D721Med (cell line): ENCODE results near the gene CEP83.

Source experiments
- DNase-seq: peaks from one replicate; pipeline ENCODE4 v3.0.0; 2011; ENCODE audit warnings: low spot score; ENCODE audit not compliant: insufficient read length
- FAIRE-seq: peaks from 2 replicates; lab custom pipeline; 2011; peaks lifted over from hg19 to GRCh38; lab: Jason Lieb, UNC
- CTCF ChIP-seq: IDR thresholded peaks from 2 replicates; pipeline ENCODE4 v1.5.1; 2012; ENCODE audit warnings: mild to moderate bottlenecking, control low read depth; ENCODE audit not compliant: insufficient read depth; ENCODE audit errors: missing control alignments

CEP83 gene

GRCh38 chr12:94269316-94269999 lies 190.2 kb downstream of the CEP83 start:
- no peak for TF ChIP-seq CTCF
- no peak for FAIRE-seq
- no peak for DNase-seq

DNA sequence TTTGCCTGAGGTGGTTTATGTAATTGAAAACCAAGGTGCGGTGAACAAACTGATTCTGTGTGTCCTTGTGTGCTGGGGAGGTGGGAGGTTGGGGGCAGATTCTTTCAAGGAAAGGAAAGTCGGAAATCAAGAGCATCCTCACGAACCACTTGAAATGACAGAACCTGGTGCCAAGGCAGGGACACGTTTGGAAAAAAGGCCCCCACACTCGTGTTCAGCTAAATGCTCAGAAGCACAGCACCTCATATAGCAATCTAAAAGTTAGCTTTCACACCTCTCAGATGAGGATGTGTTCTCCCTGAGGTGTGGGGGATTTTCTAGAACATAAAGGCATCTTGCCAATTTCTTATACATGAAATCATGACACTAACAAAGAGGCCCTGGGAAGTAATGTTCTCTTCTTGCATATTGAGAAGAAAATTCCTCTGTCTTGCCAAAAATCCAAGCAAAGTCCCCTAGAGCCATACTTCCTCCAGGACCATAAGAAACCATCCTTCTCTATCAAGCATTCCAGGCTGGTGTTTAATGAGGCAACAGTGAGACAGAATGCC lies 191.7 kb downstream of the CEP83 start:
- no peak for TF ChIP-seq CTCF
- FAIRE-seq (no peak), DNase-seq (no peak)

- FAIRE-seq (no peak), DNase-seq (no peak)
- TF ChIP-seq CTCF, result no peak
These were observed 192.2 kb downstream of the CEP83 start for GRCh38 chr12:94267537-94267872.

GRCh38 chr12:94266796-94267536 lies 192.7 kb downstream of the CEP83 start:
- no peak for FAIRE-seq
- no peak for DNase-seq
- no peak for TF ChIP-seq CTCF

DNA sequence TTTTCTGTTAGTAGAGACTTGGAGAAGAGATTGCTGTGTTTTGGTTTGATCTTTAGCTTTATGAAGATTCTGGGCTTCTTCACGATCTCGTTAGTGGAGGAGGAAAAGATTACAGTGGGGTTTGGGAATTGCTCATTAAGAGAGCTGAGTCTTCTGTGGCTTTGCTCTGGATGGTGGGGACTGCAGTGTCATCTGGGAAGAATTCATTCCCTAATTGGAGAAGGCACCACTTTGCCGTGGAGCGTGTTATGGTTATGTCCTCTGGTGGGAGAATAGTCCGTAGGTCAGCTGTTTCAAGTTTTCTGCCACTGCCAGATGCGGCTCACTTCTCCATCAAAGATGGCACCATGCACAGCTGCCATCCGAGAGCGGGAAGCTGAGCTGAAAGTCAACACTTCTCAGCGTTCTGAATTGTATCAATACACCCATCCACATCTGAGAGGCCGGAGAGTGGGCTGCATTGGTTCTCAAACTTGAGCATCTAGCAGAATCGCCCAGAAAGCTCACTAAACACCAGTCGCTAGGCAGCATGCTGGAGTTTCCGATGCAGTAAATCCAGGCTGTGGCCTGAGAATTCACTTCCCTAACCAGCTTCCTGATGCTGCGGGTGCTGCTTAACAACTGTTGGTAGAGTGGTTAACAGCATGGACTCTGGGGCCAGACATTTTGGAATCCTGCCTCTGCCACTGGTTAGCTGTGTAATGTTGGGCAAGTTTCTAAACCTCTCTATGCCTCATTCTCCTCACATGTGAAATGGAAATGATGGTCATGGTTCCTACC lies 193.5 kb downstream of the CEP83 start:
- no peak for FAIRE-seq
- TF ChIP-seq CTCF, result no peak
- no peak for DNase-seq

DNA sequence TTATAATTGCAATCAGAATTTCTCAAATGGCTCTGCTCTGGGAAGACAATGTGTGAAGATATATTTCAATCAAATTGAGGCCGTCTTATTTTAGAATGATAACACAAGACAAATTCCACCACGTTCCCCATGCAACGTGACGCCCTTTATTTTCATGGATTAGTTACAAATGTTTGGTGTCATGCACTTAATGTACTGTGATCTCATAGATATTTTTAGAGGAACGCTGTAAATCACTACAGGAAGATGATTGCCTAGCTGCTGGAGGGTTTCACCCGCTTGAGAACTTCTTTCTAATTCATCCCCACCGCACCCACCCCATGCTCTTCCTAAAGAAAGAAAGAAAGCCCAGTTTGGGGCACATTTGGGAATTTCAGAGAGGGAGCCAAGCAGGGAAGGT lies 194.1 kb downstream of the CEP83 start:
- no peak for DNase-seq
- no peak for FAIRE-seq

More for the DNA sequence above, 194.1 kb downstream of the CEP83 start:
- no peak for TF ChIP-seq CTCF
